ENCODE measurements around the gene NSUN3. TPM values are rescaled to one million over a fixed set of nuclear protein-coding genes. Genes with fewer than 3 reads are reported as not detected.

Gene NSUN3
- total and polyA plus RNA-seq, 2 of the 8 experiments (the other 6 are each of a cell fraction or from before 2014, with no cell fraction given): 2.1 to 5.1 TPM

DNA sequence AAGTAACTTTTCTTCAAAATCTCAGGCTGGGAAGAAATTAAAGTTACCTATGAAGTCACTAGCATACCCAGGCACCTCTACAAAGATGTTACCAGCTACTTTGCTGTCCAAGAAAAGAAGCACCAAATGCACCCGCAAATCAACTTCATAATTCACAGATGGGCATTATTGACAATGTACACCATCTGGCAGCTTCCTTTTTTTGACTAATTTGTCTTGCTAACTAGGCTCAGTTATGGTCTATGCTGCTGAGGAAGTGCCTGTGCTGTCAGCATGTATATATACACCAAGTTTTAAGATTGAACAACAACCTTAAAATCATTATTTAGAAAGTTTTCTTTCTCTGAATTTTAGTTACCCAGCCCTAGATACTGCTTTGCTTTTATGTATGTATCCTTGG is 93.8 kb downstream of the NSUN3 start:
- Histone ChIP-seq H3K4ac (replicated peaks; ENCODE audit: insufficient read length, low read depth, low read length) (no peak overlapping the region), H3K9me3 (ENCODE audit: insufficient read depth in 2 of 2, low read depth in 1 of 2, low read length in 1 of 2) (no peaks in the 10 kb centered on the region), H4K8ac (ENCODE audit: extremely low read depth, insufficient read depth, low read length) (no peak overlapping the region), H3K56ac (replicated peaks; ENCODE audit: insufficient read length, low read depth, low read length) (no peak overlapping the region), H3K36me3 (ENCODE audit: control insufficient read depth in 2 of 4, insufficient read depth in 4 of 4, low read length in 3 of 4) (no peaks in the 10 kb centered on the region), H3K18ac (ENCODE audit: extremely low read depth, low read length) (no peak overlapping the region), H3K14ac (ENCODE audit: insufficient read length) (no peak overlapping the region), H3K9ac (replicated peaks in 1 of 4; ENCODE audit: extremely low read depth in 1 of 4, low read depth in 3 of 4, low read length in 3 of 4) (no peak overlapping the region), H3K4me2 (ENCODE audit: insufficient read depth in 1 of 2, low read depth in 2 of 2, low read length in 2 of 2) (no peak overlapping the region), H3K4me3 (ENCODE audit: extremely low read depth in 1 of 4, insufficient read depth in 2 of 4, low read depth in 3 of 4, low read length in 4 of 4) (no peak overlapping the region), H3K27ac (ENCODE audit: low read depth, low read length) (no peak overlapping the region), H3K4me1 (replicated peaks in 1 of 4; ENCODE audit: control insufficient read depth in 3 of 4, insufficient read depth in 4 of 4, low read length in 3 of 4) (no peaks in the 10 kb centered on the region), H2BK12ac (ENCODE audit: low read depth, low read length) (no peak overlapping the region), H3K79me1 (ENCODE audit: low read depth, low read length) (no peaks in the 10 kb centered on the region), H3K23ac (ENCODE audit: insufficient read length) (no peak overlapping the region), H2BK20ac (ENCODE audit: low read length) (no peak overlapping the region), H2AFZ (ENCODE audit: low read length) (no peak overlapping the region), H4K20me1 (replicated peaks in 1 of 2; ENCODE audit: control insufficient read depth in 1 of 2, insufficient read depth in 2 of 2, low read length in 2 of 2) (no peaks in the 10 kb centered on the region), H2AK5ac (ENCODE audit: low read depth, low read length) (no peak overlapping the region), H2BK120ac (replicated peaks; ENCODE audit: low read depth, low read length) (no peak overlapping the region), H3K27me3 (replicated peaks in 1 of 4; ENCODE audit: control insufficient read depth in 3 of 4, extremely low read depth in 1 of 4, insufficient read depth in 3 of 4, low read length in 3 of 4) (no peaks in the 10 kb centered on the region), H2BK15ac (ENCODE audit: low read length) (no peak overlapping the region), H3K79me2 (ENCODE audit: control insufficient read depth in 1 of 2, insufficient read depth in 2 of 2, low read length in 2 of 2) (no peaks in the 10 kb centered on the region), H3K23me2 (ENCODE audit: low read depth, low read length) (no peaks in the 10 kb centered on the region), H4K5ac (ENCODE audit: insufficient read length, low read depth, low read length) (no peak overlapping the region), H4K91ac (replicated peaks; ENCODE audit: insufficient read length, low read length) (no peak overlapping the region), H2BK5ac (ENCODE audit: low read depth, low read length) (no peak overlapping the region)
- ChIA-PET CTCF (ENCODE audit: partially characterized antibody) (no interaction called here), POLR2A (ENCODE audit: partially characterized antibody) (no interaction called here)
- TF ChIP-seq RNF2 (IDR thresholded peaks at IDR 0.05; ENCODE audit: borderline replicate concordance, low read depth, low read length, missing control alignments, poor library complexity, severe bottlenecking) (no peak), TEAD4 (IDR thresholded peaks at IDR 0.05; ENCODE audit: low read depth, low read length) (no peak), SUZ12 (IDR thresholded peaks at IDR 0.05; ENCODE audit: low read length) (no peak)
- FAIRE-seq (no peak), DNase-seq (ENCODE audit: low read depth in 1 of 2, low spot score in 2 of 2) (no peak)
- 87% methylated on average over 1 of the region's 1 CpG; no CpG with 5 or more reads in 1 of the 2 experiments for WGBS, 2 experiments (ENCODE audit: extremely low coverage in 1 of 2, insufficient coverage in 1 of 2, insufficient read length in 1 of 2, insufficient replicate concordance in 2 of 2, low coverage in 1 of 2, low lambda C conversion rate in 2 of 2, missing lambda C conversion rate in 1 of 2)
